Liver (tissue), 9 donors: ENCODE measurements around the gene SFT2D1. TPM values are rescaled to one million over a fixed set of nuclear protein-coding genes. Genes with fewer than 3 reads are reported as not detected.

ENCODE experiments used
- DNase-seq: peaks from one replicate; pipeline ENCODE4 v3.0.0-alpha.2; 2017; ENCODE audit warnings: low spot score
- H3K27ac ChIP-seq, 2 donors: one replicate each; pipeline ENCODE4 v1.7.0; 2013; ENCODE audit warnings: inconsistent platforms in 2 of 2, low read length in 2 of 2, control low read depth in 1 of 2, low read depth in 1 of 2, mild to moderate bottlenecking in 1 of 2
- H3K27me3 ChIP-seq, 4 donors: one replicate each; pipeline versions ENCODE4 v1.6.1 to v1.7.0; 2013; ENCODE audit warnings: low read length in 3 of 4, inconsistent platforms in 1 of 4, mild to moderate bottlenecking in 1 of 4, moderate library complexity in 1 of 4; ENCODE audit not compliant: control insufficient read depth in 4 of 4, insufficient read depth in 4 of 4
- H3K36me3 ChIP-seq, 4 donors: one replicate each; pipeline versions ENCODE4 v1.6.1 to v1.7.0; 2013; ENCODE audit warnings: low read length in 3 of 4, mild to moderate bottlenecking in 3 of 4, low read depth in 1 of 4, moderate library complexity in 1 of 4; ENCODE audit not compliant: control insufficient read depth in 4 of 4, insufficient read depth in 3 of 4
- H3K4me1 ChIP-seq, 4 donors: one replicate each; pipeline versions ENCODE4 v1.6.1 to v1.7.0; 2013; ENCODE audit warnings: low read length in 3 of 4, mild to moderate bottlenecking in 3 of 4, moderate library complexity in 1 of 4; ENCODE audit not compliant: control insufficient read depth in 4 of 4, insufficient read depth in 4 of 4
- H3K4me3 ChIP-seq, 3 donors: one replicate each; pipeline versions ENCODE4 v1.6.1 to v1.7.0; 2013; ENCODE audit warnings: low read length in 3 of 3, control low read depth in 1 of 3, low read depth in 1 of 3, mild to moderate bottlenecking in 1 of 3
- H3K9ac ChIP-seq, 2 donors: one replicate each; pipeline ENCODE4 v1.7.0; 2013; ENCODE audit warnings: low read length in 2 of 2, mild to moderate bottlenecking in 2 of 2, moderate library complexity in 2 of 2, control low read depth in 1 of 2, low read depth in 1 of 2
- H3K9me3 ChIP-seq, 4 donors: one replicate each; pipeline versions ENCODE4 v1.6.1 to v1.7.0; 2013; ENCODE audit warnings: low read length in 3 of 4; ENCODE audit not compliant: control insufficient read depth in 4 of 4
- ATF3 ChIP-seq: IDR thresholded peaks from 2 replicates; pipeline ENCODE4 v1.6.1; 2016; ENCODE audit warnings: antibody characterized with exemption
- EGR1 ChIP-seq, 2 donors: IDR thresholded peaks; 2 replicates each; pipeline ENCODE4 v1.6.1; 2016 to 2018; ENCODE audit warnings: antibody characterized with exemption in 2 of 2, low read depth in 2 of 2
- FOXA1 ChIP-seq: IDR thresholded peaks from 2 replicates; pipeline ENCODE4 v1.6.1; 2016; ENCODE audit warnings: antibody characterized with exemption
- FOXA2 ChIP-seq: IDR thresholded peaks from 2 replicates; pipeline ENCODE4 v1.6.1; 2016; ENCODE audit warnings: antibody characterized with exemption
- GABPA ChIP-seq, 2 donors: IDR thresholded peaks in 1 of 2; conservative IDR thresholded peaks in 1 of 2; 2 replicates each; pipeline ENCODE4 v1.6.1; 2016; ENCODE audit warnings: antibody characterized with exemption in 2 of 2, mild to moderate bottlenecking in 1 of 2, moderate library complexity in 1 of 2
- HNF4A ChIP-seq, 2 donors: conservative IDR thresholded peaks; 2 replicates each; pipeline ENCODE4 v1.6.1; 2016; ENCODE audit warnings: antibody characterized with exemption in 2 of 2, mild to moderate bottlenecking in 2 of 2
- HNF4G ChIP-seq: IDR thresholded peaks from 2 replicates; pipeline ENCODE4 v1.6.1; 2016; ENCODE audit warnings: antibody characterized with exemption
- JUND ChIP-seq, 2 donors: IDR thresholded peaks; 2 replicates each; pipeline ENCODE4 v1.6.1; 2016; ENCODE audit warnings: antibody characterized with exemption in 2 of 2
- MAX ChIP-seq: IDR thresholded peaks from 2 replicates; pipeline ENCODE4 v1.6.1; 2016; ENCODE audit warnings: antibody characterized with exemption
- NR2F2 ChIP-seq: IDR thresholded peaks from 2 replicates; pipeline ENCODE4 v1.6.1; 2016; ENCODE audit warnings: antibody characterized with exemption
- RAD21 ChIP-seq, 2 donors: IDR thresholded peaks; 2 replicates each; pipeline ENCODE4 v1.6.1; 2016; ENCODE audit warnings: antibody characterized with exemption in 2 of 2, mild to moderate bottlenecking in 2 of 2
- REST ChIP-seq: IDR thresholded peaks from 2 replicates; pipeline ENCODE4 v1.6.1; 2016; ENCODE audit warnings: antibody characterized with exemption, mild to moderate bottlenecking
- RXRA ChIP-seq, 2 donors: IDR thresholded peaks; 2 replicates each; pipeline ENCODE4 v1.6.1; 2017 to 2018; ENCODE audit warnings: antibody characterized with exemption in 2 of 2, mild to moderate bottlenecking in 1 of 2
- SP1 ChIP-seq: IDR thresholded peaks from 2 replicates; pipeline ENCODE4 v1.6.1; 2018; ENCODE audit warnings: antibody characterized with exemption, mild to moderate bottlenecking
- YY1 ChIP-seq: IDR thresholded peaks from 2 replicates; pipeline ENCODE4 v1.6.1; 2016; ENCODE audit warnings: antibody characterized with exemption, mild to moderate bottlenecking
- ZBTB33 ChIP-seq: IDR thresholded peaks from 2 replicates; pipeline ENCODE4 v1.6.1; 2016; ENCODE audit warnings: antibody characterized with exemption
- WGBS: extraction: QIAGEN DNeasy Blood & Tissue Kit; methylation state at CpG from one replicate; pipeline ENCODE4 v1.1.7; 2013; 5-methylcytosine and 5-hydroxymethylcytosine counted together
- polyA plus RNA-seq, 2 donors: library from polyadenylated mRNA; stranded (reverse) in 1 of 2; unstranded in 1 of 2; fragments of 200-250 nt in 1 of 2; fragments of >200 nt in 1 of 2; fragmentation: Nextera tagmentation in 1 of 2; extraction: Ambion mirVana in 1 of 2; gene quantifications; one replicate each; pipeline versions ENCODE4 v1.2.1 to v1.2.3, GENCODE V29; 2013 to 2015
- total RNA-seq, 2 donors: library from RNA; depleted of rRNA; stranded (reverse); fragments of >200 nt; gene quantifications; one replicate each; pipeline ENCODE4 v1.2.3, GENCODE V29; 2014
- donor health status: healthy.
- donor health status: healthy.
- donor health status: healthy.
- donor health status: healthy.
- donor health status: healthy.

Gene SFT2D1
- total and polyA plus RNA-seq, 4 donors: 9.5 to 16.6 (median 15.2) TPM

GRCh38 chr6:166381381-166381732 is 39.0 kb upstream of the SFT2D1 start:
- TF ChIP-seq MAX (no peak), JUND (IDR thresholded peaks at IDR 0.05) (no peak), YY1 (no peak), ZBTB33 (no peak), FOXA2 (no peak), NR2F2 (no peak), GABPA (IDR thresholded peaks at IDR 0.05 in 1 of 2, conservative IDR thresholded peaks at IDR 0.05 in 1 of 2) (no peak), RAD21 (IDR thresholded peaks at IDR 0.05) (no peak), FOXA1 (no peak)
- Histone ChIP-seq H3K4me3 (peak overlapping the region; percentile 72 to 96 (median 77)), H3K36me3 (no peaks in the 10 kb centered on the region), H3K4me1 (peaks cover 11 to 39% (median 29%) of the 10 kb centered on the region in 4 donors), H3K27ac (peak overlapping the region; percentile 93 to 99), H3K9ac (peak overlapping the region; percentile 80 to 99), H3K9me3 (no peaks in the 10 kb centered on the region), H3K27me3 (no peaks in the 10 kb centered on the region)
- no peak for DNase-seq
- WGBS: 14% methylated on average over 6 of the region's 6 CpGs

- peak overlapping the region in 1 of 2 donors; percentile 62 for H3K9ac ChIP-seq
- TF ChIP-seq MAX: no peak
- peak; percentile 67 to 81 for TF ChIP-seq RXRA (IDR thresholded peaks at IDR 0.05)
- peak; percentile 35 to 40 for TF ChIP-seq RAD21 (IDR thresholded peaks at IDR 0.05)
- peak; percentile 59 for TF ChIP-seq SP1
- TF ChIP-seq FOXA1: peak; percentile 77
- TF ChIP-seq FOXA2: peak; percentile 70
- peak; percentile 64 for TF ChIP-seq YY1
- no peak for TF ChIP-seq JUND (IDR thresholded peaks at IDR 0.05)
- no peak for TF ChIP-seq EGR1 (IDR thresholded peaks at IDR 0.05; ENCODE audit: low read depth in 2 of 2)
- TF ChIP-seq REST: peak; percentile 22
- TF ChIP-seq NR2F2: peak; percentile 54
- TF ChIP-seq HNF4A (conservative IDR thresholded peaks at IDR 0.05): peak; percentile 39 to 67
- no peak for TF ChIP-seq ATF3
- peak; percentile 32 for TF ChIP-seq ZBTB33
- no peak for TF ChIP-seq HNF4G
- no peaks in the 10 kb centered on the region for H3K36me3 ChIP-seq
- no peaks in the 10 kb centered on the region for H3K27me3 ChIP-seq
- H3K27ac ChIP-seq: peak overlapping the region; percentile 55 to 62
- no peaks in the 10 kb centered on the region for H3K9me3 ChIP-seq
- peaks cover 7 to 32% (median 27%) of the 10 kb centered on the region in 4 donors for H3K4me1 ChIP-seq
- DNase-seq: no peak
- peak overlapping the region in 1 of 3 donors; percentile 34 for H3K4me3 ChIP-seq
- 36% methylated on average over 4 of the region's 4 CpGs for WGBS
Measured at GRCh38 chr6:166379800-166380199, 37.5 kb upstream of the SFT2D1 start.
